ENCODE results near the gene TERT. TPM values are rescaled to one million over a fixed set of nuclear protein-coding genes. Genes with fewer than 3 reads are reported as not detected.
"Not testable (repeated sequence)": the region's sequence is repeated elsewhere in the genome, so short reads cannot be mapped to it uniquely, and the experiment has no call there.

The TERT gene
- total and polyA plus RNA-seq, 2 of the 13 experiments (the other 11 are each of a cell fraction or from before 2014, with no cell fraction given), result 4.3 to 5.9 TPM

DNA sequence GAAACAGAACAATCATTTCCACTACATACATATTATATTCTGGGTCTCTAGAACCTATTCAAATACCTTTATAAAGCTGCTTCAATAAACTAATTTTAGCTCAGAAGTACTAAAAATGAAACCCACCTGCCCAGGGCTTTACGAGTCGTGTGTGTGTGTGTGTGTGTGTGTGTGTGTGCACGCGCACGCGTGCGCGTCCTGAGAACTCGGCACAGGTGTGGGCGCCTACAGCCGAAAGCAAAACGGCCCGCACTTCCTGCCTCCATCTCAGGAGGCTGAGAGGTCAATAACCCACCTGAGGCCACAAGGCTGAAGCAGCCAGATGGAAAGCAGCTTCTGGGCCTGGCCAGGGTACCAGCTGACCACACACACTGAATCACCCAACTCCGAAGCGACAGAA is 47.0 kb upstream of the TERT start:
- WGBS (ENCODE audit: low lambda C conversion rate), result 95% methylated on average over 15 of the region's 15 CpGs
- no peak overlapping the region for H3K27ac ChIP-seq (ENCODE audit: extremely low read length, insufficient read depth, low read length)
- ChIA-PET CTCF (ENCODE audit: low intra/inter-chr PET ratio, low total read pairs) (no interaction called here), POLR2A (no interaction called here)
- in situ Hi-C loops (cut with HindIII; ENCODE audit: extremely low pct_ligation_motif_present, low pct_unique_long_range_greater_than_20kb) (no loop called here), intact Hi-C loops (cut with micrococcal nuclease; ENCODE audit: unreplicated experiment) (no loop called here)
- H2AFZ ChIP-seq (ENCODE audit: low read length), result no peak overlapping the region
- H3K27me3 ChIP-seq (ENCODE audit: control insufficient read depth in 1 of 2, insufficient read depth in 2 of 2, low read length in 2 of 2), result no peaks in the 10 kb centered on the region
- no peak for FAIRE-seq
- DNase-seq (ENCODE audit: low spot score), result no peak
- no peaks in the 10 kb centered on the region for H4K20me1 ChIP-seq (ENCODE audit: insufficient read depth, low read length)
- H3K4me3 ChIP-seq (replicated peaks in 1 of 3; ENCODE audit: insufficient read depth in 1 of 3, low read depth in 2 of 3, low read length in 3 of 3), result no peak overlapping the region
- H3K79me2 ChIP-seq (ENCODE audit: insufficient read depth, low read length), result peaks cover 17% of the 10 kb centered on the region
- BruUV-seq (replicated peaks), result no TSS peak
- H3K4me2 ChIP-seq (ENCODE audit: low read depth, low read length), result no peak overlapping the region
- H3K4me1 ChIP-seq (ENCODE audit: insufficient read depth, low read length), result peaks cover 24% of the 10 kb centered on the region
- TF ChIP-seq, protein P1, sequence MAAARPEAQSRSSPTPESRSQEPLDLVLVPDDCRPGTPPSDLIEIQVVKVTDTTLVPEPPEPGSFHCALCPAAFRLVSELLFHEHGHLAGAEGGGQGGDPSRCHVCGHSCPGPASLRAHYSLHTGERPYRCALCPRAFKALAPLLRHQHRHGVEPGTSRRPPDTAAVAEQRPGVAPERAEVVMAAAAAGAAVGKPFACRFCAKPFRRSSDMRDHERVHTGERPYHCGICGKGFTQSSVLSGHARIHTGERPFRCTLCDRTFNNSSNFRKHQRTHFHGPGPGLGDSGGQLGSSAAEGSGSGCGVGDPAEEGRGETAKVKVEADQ (CRISPR knock-in tag; IDR thresholded peaks at IDR 0.05; ENCODE audit: borderline replicate concordance), result no peak
- 0 out of 2 replicates have a peak, but pooled peaks have one; percentile 24 for TF ChIP-seq RBFOX2 (IDR thresholded peaks at IDR 0.05; ENCODE audit: low read depth, low read length)
- TF ChIP-seq, protein P2, sequence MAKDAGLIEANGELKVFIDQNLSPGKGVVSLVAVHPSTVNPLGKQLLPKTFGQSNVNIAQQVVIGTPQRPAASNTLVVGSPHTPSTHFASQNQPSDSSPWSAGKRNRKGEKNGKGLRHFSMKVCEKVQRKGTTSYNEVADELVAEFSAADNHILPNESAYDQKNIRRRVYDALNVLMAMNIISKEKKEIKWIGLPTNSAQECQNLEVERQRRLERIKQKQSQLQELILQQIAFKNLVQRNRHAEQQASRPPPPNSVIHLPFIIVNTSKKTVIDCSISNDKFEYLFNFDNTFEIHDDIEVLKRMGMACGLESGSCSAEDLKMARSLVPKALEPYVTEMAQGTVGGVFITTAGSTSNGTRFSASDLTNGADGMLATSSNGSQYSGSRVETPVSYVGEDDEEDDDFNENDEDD (CRISPR knock-in tag; IDR thresholded peaks at IDR 0.05; ENCODE audit: borderline replicate concordance), result no peak
- TF ChIP-seq MIER2 (CRISPR knock-in tag; IDR thresholded peaks at IDR 0.05), result no peak
- H3K9me3 ChIP-seq (ENCODE audit: low read length), result no peaks in the 10 kb centered on the region
- H3K9ac ChIP-seq (ENCODE audit: insufficient read depth, low read depth, low read length), result no peak overlapping the region
- peaks cover 24 to 54% of the 10 kb centered on the region in 2 experiments; a peak in 4 of 5 replicates for H3K36me3 ChIP-seq (replicated peaks in 1 of 2; ENCODE audit: control insufficient read depth in 1 of 2, insufficient read depth in 2 of 2, low read length in 2 of 2)
- ATAC-seq, result no peak

DNA sequence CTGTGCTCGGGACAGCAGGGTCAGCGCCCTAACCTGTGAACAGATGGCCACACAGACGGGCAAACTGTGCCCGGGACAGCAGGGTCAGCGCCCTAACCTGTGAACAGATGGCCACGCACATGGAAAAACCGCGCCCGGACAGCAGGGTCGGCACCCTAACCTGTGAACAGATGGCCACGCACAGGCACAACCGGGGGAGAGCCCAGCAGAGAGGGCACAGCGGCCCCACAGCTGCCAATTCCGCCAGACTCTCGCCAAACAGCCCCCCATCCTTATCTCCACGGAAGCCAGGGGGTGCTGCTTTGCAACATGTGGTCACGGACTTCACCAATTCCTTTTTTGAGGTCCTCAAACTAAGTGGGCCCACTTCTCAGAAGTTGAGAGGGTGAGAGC is 44.9 kb upstream of the TERT start:
- BruUV-seq (replicated peaks); in situ Hi-C loops (cut with HindIII; ENCODE audit: extremely low pct_ligation_motif_present, low pct_unique_long_range_greater_than_20kb); FAIRE-seq; H3K27me3 ChIP-seq (ENCODE audit: control insufficient read depth in 1 of 2, insufficient read depth in 2 of 2, low read length in 2 of 2); intact Hi-C loops (cut with micrococcal nuclease; ENCODE audit: unreplicated experiment); H3K4me2 ChIP-seq (ENCODE audit: low read depth, low read length); H4K20me1 ChIP-seq (ENCODE audit: insufficient read depth, low read length); H2AFZ ChIP-seq (ENCODE audit: low read length); H3K9me3 ChIP-seq (ENCODE audit: low read length); DNase-seq (ENCODE audit: low spot score); CTCF ChIA-PET (ENCODE audit: low intra/inter-chr PET ratio, low total read pairs); H3K27ac ChIP-seq (ENCODE audit: extremely low read length, insufficient read depth, low read length); ATAC-seq; POLR2A ChIA-PET; H3K4me3 ChIP-seq (replicated peaks in 1 of 3; ENCODE audit: insufficient read depth in 1 of 3, low read depth in 2 of 3, low read length in 3 of 3); H3K9ac ChIP-seq (ENCODE audit: insufficient read depth, low read depth, low read length): not testable (repeated sequence)
- H3K79me2 ChIP-seq (ENCODE audit: insufficient read depth, low read length), result peaks cover 10% of the 10 kb centered on the region
- peaks cover 13% of the 10 kb centered on the region for H3K4me1 ChIP-seq (ENCODE audit: insufficient read depth, low read length)
- 92% methylated on average over 12 of the region's 17 CpGs for WGBS (ENCODE audit: low lambda C conversion rate)
- H3K36me3 ChIP-seq (replicated peaks in 1 of 2; ENCODE audit: control insufficient read depth in 1 of 2, insufficient read depth in 2 of 2, low read length in 2 of 2), result peaks cover 42 to 74% of the 10 kb centered on the region in 2 experiments; a peak in 4 of 5 replicates

DNA sequence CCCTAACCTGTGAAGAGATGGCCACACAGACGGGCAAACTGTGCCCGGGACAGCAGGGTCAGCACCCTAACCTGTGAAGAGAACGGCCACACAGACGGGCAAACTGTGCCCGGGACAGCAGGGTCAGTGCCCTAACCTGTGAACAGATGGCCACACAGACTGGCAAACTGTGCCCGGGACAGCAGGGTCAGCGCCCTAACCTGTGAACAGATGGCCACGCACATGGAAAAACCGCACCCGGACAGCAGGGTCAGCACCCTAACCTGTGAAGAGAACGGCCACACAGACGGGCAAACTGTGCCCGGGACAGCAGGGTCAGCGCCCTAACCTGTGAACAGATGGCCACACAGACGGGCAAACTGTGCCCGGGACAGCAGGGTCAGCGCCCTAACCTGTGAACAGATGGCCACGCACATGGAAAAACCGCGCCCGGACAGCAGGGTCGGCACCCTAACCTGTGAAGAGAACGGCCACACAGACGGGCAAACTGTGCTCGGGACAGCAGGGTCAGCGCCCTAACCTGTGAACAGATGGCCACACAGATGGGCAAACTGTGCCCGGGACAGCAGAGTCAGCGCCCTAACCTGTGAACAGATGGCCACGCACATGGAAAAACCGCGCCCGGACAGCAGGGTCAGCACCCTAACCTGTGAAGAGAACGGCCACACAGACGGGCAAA is 44.4 kb upstream of the TERT start:
- H3K27me3 ChIP-seq (ENCODE audit: control insufficient read depth in 1 of 2, insufficient read depth in 2 of 2, low read length in 2 of 2); H3K9ac ChIP-seq (ENCODE audit: insufficient read depth, low read depth, low read length); DNase-seq (ENCODE audit: low spot score); H3K27ac ChIP-seq (ENCODE audit: extremely low read length, insufficient read depth, low read length); H3K79me2 ChIP-seq (ENCODE audit: insufficient read depth, low read length); CTCF ChIA-PET (ENCODE audit: low intra/inter-chr PET ratio, low total read pairs); H4K20me1 ChIP-seq (ENCODE audit: insufficient read depth, low read length); H3K4me2 ChIP-seq (ENCODE audit: low read depth, low read length); FAIRE-seq; ATAC-seq; POLR2A ChIA-PET; H3K9me3 ChIP-seq (ENCODE audit: low read length); H3K4me3 ChIP-seq (replicated peaks in 1 of 3; ENCODE audit: insufficient read depth in 1 of 3, low read depth in 2 of 3, low read length in 3 of 3); BruUV-seq (replicated peaks); in situ Hi-C loops (cut with HindIII; ENCODE audit: extremely low pct_ligation_motif_present, low pct_unique_long_range_greater_than_20kb); intact Hi-C loops (cut with micrococcal nuclease; ENCODE audit: unreplicated experiment); H2AFZ ChIP-seq (ENCODE audit: low read length): not testable (repeated sequence)
- Histone ChIP-seq H3K36me3 (replicated peaks in 1 of 2; ENCODE audit: control insufficient read depth in 1 of 2, insufficient read depth in 2 of 2, low read length in 2 of 2) (peaks cover 43 to 80% of the 10 kb centered on the region in 2 experiments; a peak in 4 of 5 replicates), H3K4me1 (ENCODE audit: insufficient read depth, low read length) (peaks cover 13% of the 10 kb centered on the region)
- 100% methylated on average over 22 of the region's 34 CpGs for WGBS (ENCODE audit: low lambda C conversion rate)

All from HepG2 (cell line).